HG03045 (cell line): Measurements from ENCODE around the gene KRTAP10-6.
"Not testable (repeated sequence)": the region's sequence is repeated elsewhere in the genome, so short reads cannot be mapped to it uniquely, and the experiment has no call there.

Source experiments
- ATAC-seq: cut with Tn5 transposase; IDR thresholded peaks from one replicate; pipeline ENCODE4 v1.9.1; 2021; ENCODE audit warnings: mild to moderate bottlenecking, moderate library complexity; ENCODE audit not compliant: unreplicated experiment

KRTAP10-6 gene

GRCh38 chr21:44564099-44564498, 28.2 kb downstream of the KRTAP10-6 start:
- ATAC-seq: no peak

GRCh38 chr21:44558695-44559094, 33.6 kb downstream of the KRTAP10-6 start, which contains the start of gene KRTAP10-3:
Gene KRTAP10-3, minus strand, starts transcription at chr21:44558795. Its CDS starts 80 bp downstream, at chr21:44558715.
- no peak for ATAC-seq

GRCh38 chr21:44558329-44558675, 34.0 kb downstream of the KRTAP10-6 start:
- ATAC-seq: not testable (repeated sequence)

- ATAC-seq: no peak
These were observed 34.6 kb downstream of the KRTAP10-6 start for GRCh38 chr21:44557491-44558328.

GRCh38 chr21:44556879-44557278, 35.4 kb downstream of the KRTAP10-6 start:
- no peak for ATAC-seq

GRCh38 chr21:44555200-44555875, 37.0 kb downstream of the KRTAP10-6 start:
- no peak for ATAC-seq

GRCh38 chr21:44552681-44553080, 39.6 kb downstream of the KRTAP10-6 start:
- ATAC-seq: no peak

- ATAC-seq: no peak
These were observed 40.2 kb downstream of the KRTAP10-6 start for GRCh38 chr21:44552136-44552535.

- no peak for ATAC-seq
These were observed 40.9 kb downstream of the KRTAP10-6 start, which contains the start of gene KRTAP10-2 for GRCh38 chr21:44551340-44551961. Gene KRTAP10-2, minus strand, starts transcription at chr21:44551505. Its CDS starts 47 bp downstream, at chr21:44551458.

- ATAC-seq: no peak
These were observed 41.5 kb downstream of the KRTAP10-6 start for GRCh38 chr21:44550807-44551206.

- not testable (repeated sequence) for ATAC-seq
These were observed 42.0 kb downstream of the KRTAP10-6 start for GRCh38 chr21:44550285-44550684.

GRCh38 chr21:44549525-44550211, 42.6 kb downstream of the KRTAP10-6 start:
- ATAC-seq: no peak

- no peak for ATAC-seq
These were observed 43.4 kb downstream of the KRTAP10-6 start for GRCh38 chr21:44548922-44549321.

- no peak for ATAC-seq
These were observed 43.9 kb downstream of the KRTAP10-6 start for GRCh38 chr21:44548381-44548780.

GRCh38 chr21:44547656-44548331, 44.5 kb downstream of the KRTAP10-6 start:
- ATAC-seq: no peak

GRCh38 chr21:44544566-44544965, 47.7 kb downstream of the KRTAP10-6 start:
- ATAC-seq: no peak

GRCh38 chr21:44542716-44543115, 49.6 kb downstream of the KRTAP10-6 start:
- ATAC-seq: no peak
